GM18517 (cell line): Measurements from ENCODE around the gene TTLL3.
"Not testable (repeated sequence)": the region's sequence is repeated elsewhere in the genome, so short reads cannot be mapped to it uniquely, and the experiment has no call there.

Source experiments
- ATAC-seq: cut with Tn5 transposase; IDR thresholded peaks from one replicate; pipeline ENCODE4 v1.9.1; 2021; ENCODE audit warnings: mild to moderate bottlenecking, moderate library complexity; ENCODE audit not compliant: unreplicated experiment

Gene TTLL3

GRCh38 chr3:9864200-9864927 lies 54.3 kb downstream of the TTLL3 start:
- no peak for ATAC-seq

GRCh38 chr3:9865125-9865637 lies 55.1 kb downstream of the TTLL3 start:
- not testable (repeated sequence) for ATAC-seq

GRCh38 chr3:9866639-9867038 lies 56.6 kb downstream of the TTLL3 start:
- no peak for ATAC-seq

GRCh38 chr3:9867106-9867505 lies 57.0 kb downstream of the TTLL3 start:
- no peak for ATAC-seq

GRCh38 chr3:9869955-9870354 lies 59.9 kb downstream of the TTLL3 start:
- no peak for ATAC-seq

- no peak for ATAC-seq
These were observed 60.9 kb downstream of the TTLL3 start for GRCh38 chr3:9870978-9871377.

- ATAC-seq = not testable (repeated sequence)
These were observed 62.0 kb downstream of the TTLL3 start for GRCh38 chr3:9872067-9872466.

GRCh38 chr3:9875448-9875847 lies 65.4 kb downstream of the TTLL3 start:
- no peak for ATAC-seq

GRCh38 chr3:9876255-9876654 lies 66.2 kb downstream of the TTLL3 start:
- not testable (repeated sequence) for ATAC-seq

- no peak for ATAC-seq
These were observed 66.9 kb downstream of the TTLL3 start for GRCh38 chr3:9876991-9877390.

- no peak for ATAC-seq
These were observed 68.6 kb downstream of the TTLL3 start for GRCh38 chr3:9878700-9879099.

- ATAC-seq = no peak
These were observed 69.9 kb downstream of the TTLL3 start, which contains the start of gene CIDEC for GRCh38 chr3:9879830-9880549. Gene CIDEC, minus strand, starts transcription at chr3:9880253. Its CDS starts 1,767 bp downstream, at chr3:9878486.

- no peak for ATAC-seq
These were observed 71.4 kb downstream of the TTLL3 start for GRCh38 chr3:9881441-9881840.

GRCh38 chr3:9883706-9884554 lies 73.9 kb downstream of the TTLL3 start:
- no peak for ATAC-seq

GRCh38 chr3:9884555-9885165 lies 74.6 kb downstream of the TTLL3 start:
- ATAC-seq = no peak
